ENCODE results near the gene SEC31B.

The SEC31B gene

DNA sequence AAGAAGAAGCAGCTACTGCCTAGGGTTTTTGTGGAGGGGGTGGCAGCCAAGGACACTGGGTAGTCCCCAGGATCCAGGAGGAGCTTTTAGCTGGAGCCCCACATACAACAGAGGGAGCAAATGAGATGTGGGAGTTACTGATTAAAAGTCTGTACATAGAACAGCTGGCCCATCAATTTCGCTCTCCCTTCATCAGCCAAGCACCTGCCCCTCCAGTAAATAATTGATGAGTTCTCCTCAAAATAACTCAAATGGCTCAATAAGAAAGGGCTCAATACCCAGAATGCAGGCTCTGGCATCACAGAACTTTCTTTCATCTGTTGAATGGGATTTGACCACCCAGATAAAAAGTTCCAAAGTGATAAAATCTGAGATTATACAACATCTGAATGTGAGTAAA lies 72.0 kb downstream of the SEC31B start:
- DNase-seq (ENCODE audit: low spot score) = no peak
- no peak for TF ChIP-seq CTCF (IDR thresholded peaks at IDR 0.05; ENCODE audit: extremely low read depth, insufficient read depth, missing control alignments)
- in situ Hi-C loops (cut with MboI; ENCODE audit: low pct_unique_long_range_greater_than_20kb, low sequenced_read_pairs, unreplicated experiment) = no loop called here

GRCh38 chr10:100446130-100446761 lies 73.4 kb downstream of the SEC31B start:
- in situ Hi-C loops (cut with MboI; ENCODE audit: low pct_unique_long_range_greater_than_20kb, low sequenced_read_pairs, unreplicated experiment) = no loop called here
- no peak for TF ChIP-seq CTCF (IDR thresholded peaks at IDR 0.05; ENCODE audit: extremely low read depth, insufficient read depth, missing control alignments)
- no peak for DNase-seq (ENCODE audit: low spot score)

DNA sequence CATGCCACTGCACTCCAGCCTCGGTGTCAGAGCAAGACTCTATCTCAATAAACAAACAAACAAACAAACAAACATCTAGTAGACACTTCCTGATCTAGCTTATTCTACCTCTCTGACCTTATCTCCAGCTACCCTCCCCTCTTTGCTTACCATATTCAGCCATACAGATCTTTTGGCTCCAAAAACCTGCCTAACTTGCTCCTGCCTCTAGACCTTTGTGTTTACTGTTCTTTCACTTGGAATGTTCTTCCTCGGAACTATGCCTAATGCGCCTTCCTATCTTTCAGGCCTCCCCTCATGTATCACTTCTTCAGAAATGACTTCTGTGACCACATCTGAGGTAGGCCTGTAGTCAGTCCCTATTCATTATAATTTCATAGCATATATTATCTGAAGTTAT lies 77.1 kb downstream of the SEC31B start:
- no peak for TF ChIP-seq CTCF (IDR thresholded peaks at IDR 0.05; ENCODE audit: extremely low read depth, insufficient read depth, missing control alignments)
- in situ Hi-C loops (cut with MboI; ENCODE audit: low pct_unique_long_range_greater_than_20kb, low sequenced_read_pairs, unreplicated experiment) = no loop called here
- DNase-seq (ENCODE audit: low spot score) = no peak

GRCh38 chr10:100438674-100439315 lies 80.9 kb downstream of the SEC31B start:
- in situ Hi-C loops (cut with MboI; ENCODE audit: low pct_unique_long_range_greater_than_20kb, low sequenced_read_pairs, unreplicated experiment) = loop anchor here (10.0 kb wide), 2 partner anchors 66 to 94 kb away; partner anchors contain the start of gene SCD
- DNase-seq (ENCODE audit: low spot score) = no peak

More at GRCh38 chr10:100438674-100439315, 80.9 kb downstream of the SEC31B start:
- no peak for TF ChIP-seq CTCF (IDR thresholded peaks at IDR 0.05; ENCODE audit: extremely low read depth, insufficient read depth, missing control alignments)
